GM19328 (cell line): ENCODE measurements around the gene HPS6.

Experiments
- ATAC-seq: cut with Tn5 transposase; IDR thresholded peaks from one replicate; pipeline ENCODE4 v1.9.1; 2021; ENCODE audit warnings: mild to moderate bottlenecking, moderate library complexity; ENCODE audit not compliant: unreplicated experiment

HPS6 gene

GRCh38 chr10:102067091-102067916 is 2.2 kb downstream of the HPS6 start:
- ATAC-seq = no peak

GRCh38 chr10:102068216-102068615 is 3.1 kb downstream of the HPS6 start:
- no peak for ATAC-seq

GRCh38 chr10:102069071-102069470 is 3.9 kb downstream of the HPS6 start:
- no peak for ATAC-seq

GRCh38 chr10:102072673-102073527 is 7.8 kb downstream of the HPS6 start:
- ATAC-seq = no peak

- no peak for ATAC-seq
These were observed 18.4 kb downstream of the HPS6 start for GRCh38 chr10:102083541-102083940.

- ATAC-seq = no peak
These were observed 20.2 kb downstream of the HPS6 start for GRCh38 chr10:102085336-102085735.

- ATAC-seq = no peak
These were observed 21.0 kb downstream of the HPS6 start for GRCh38 chr10:102086196-102086595.

- no peak for ATAC-seq
These were observed 25.6 kb downstream of the HPS6 start for GRCh38 chr10:102090772-102091171.

- no peak for ATAC-seq
These were observed 31.3 kb downstream of the HPS6 start for GRCh38 chr10:102096449-102096848.

- ATAC-seq = no peak
These were observed 36.0 kb downstream of the HPS6 start for GRCh38 chr10:102101152-102101551.

GRCh38 chr10:102102421-102102820 is 37.3 kb downstream of the HPS6 start:
- ATAC-seq = no peak

- no peak for ATAC-seq
These were observed 41.8 kb downstream of the HPS6 start for GRCh38 chr10:102106998-102107397.

- no peak for ATAC-seq
These were observed 44.3 kb downstream of the HPS6 start for GRCh38 chr10:102109166-102110116.

- ATAC-seq = no peak
These were observed 46.1 kb downstream of the HPS6 start for GRCh38 chr10:102111276-102111675.

- ATAC-seq = no peak
These were observed 47.2 kb downstream of the HPS6 start for GRCh38 chr10:102112210-102112817.

GRCh38 chr10:102113261-102113955 is 48.3 kb downstream of the HPS6 start:
- no peak for ATAC-seq

- ATAC-seq = peak; percentile 23
These were observed 49.1 kb downstream of the HPS6 start for GRCh38 chr10:102113956-102114857.

- peak; percentile 72 for ATAC-seq
These were observed 49.9 kb downstream of the HPS6 start for GRCh38 chr10:102114861-102115618.
